ENCODE results near the gene PLCL1.

The PLCL1 gene

DNA sequence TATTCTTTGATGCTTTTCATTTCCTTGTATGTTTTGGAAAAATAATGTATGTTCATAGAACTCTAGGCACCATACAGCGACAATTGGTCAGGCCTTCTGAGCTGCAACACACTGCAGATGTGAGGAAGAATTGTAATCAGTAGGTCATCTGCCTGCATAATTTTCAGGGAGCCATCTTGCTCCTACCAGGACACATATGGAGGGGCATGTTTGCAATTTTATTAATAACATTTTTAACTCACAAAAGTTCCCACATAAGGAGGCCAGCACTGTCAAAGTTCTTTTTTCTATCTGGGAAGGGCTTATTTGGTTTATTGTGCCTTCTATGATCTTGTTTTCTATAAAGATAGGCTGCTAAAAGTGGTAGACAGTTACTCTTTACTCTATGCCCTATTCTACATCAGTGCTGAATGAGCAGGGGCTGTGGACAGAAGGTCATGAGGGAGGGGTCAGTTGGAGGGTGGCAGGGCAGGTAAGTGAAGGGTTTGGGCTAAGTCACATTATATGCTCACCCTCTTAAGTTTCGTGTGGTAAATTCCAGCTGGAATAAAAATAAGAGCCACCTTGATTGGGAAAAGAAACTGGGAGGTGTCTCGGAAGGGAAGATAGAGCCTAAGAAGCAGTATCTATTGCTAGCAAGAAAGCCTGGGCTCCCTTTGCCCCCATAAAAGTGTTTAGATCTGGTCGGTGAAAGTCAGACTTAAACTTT, 126.3 kb downstream of the PLCL1 start:
- no peak for DNase-seq

DNA sequence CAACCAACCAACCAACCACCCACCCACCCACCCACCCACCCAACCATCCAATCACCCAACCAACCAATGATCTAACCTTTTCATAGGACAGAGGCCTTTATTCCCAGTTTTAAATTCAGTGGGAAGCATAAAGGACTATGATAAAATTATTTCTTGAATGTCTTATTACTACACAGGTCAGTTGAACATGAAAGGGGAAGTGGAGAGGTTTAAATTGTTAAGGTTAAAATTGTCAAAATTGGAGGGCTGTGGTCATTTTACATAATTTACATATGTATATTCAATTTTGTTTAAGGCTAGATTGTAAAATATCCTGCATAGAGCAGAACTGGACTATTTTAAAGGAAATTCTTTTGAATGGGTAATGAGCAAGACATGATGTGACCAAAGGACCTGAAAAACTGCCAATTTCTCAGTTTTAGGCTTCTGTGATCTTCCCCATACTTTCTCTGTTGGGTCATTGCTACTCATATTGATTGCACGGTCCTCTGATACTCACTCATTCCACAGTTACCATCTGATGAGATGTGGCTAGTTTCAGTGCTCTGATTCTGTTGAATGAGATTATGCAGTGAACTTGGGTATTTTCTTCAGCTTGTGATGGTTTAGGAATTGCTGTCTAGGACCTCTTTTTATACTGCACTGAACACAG, 127.4 kb downstream of the PLCL1 start:
- no peak for DNase-seq

DNA sequence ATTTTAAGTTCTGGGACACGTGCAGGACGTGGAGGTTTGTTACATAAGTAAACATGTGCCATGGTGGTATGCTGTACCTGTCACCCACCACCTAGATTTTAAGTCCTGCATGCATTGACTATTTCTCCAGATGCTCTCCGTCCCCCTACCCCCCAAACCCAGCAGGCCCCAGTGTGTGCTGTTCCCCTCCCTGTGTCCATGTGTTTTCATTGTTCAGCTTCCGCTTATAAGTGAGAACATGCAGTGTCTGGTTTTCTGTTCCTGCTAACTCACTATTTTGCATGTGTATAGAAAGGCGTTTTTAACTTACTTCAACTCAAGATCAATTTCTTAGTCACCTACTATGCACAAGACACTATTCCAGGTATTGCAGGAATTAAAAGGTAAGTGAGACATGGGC, 128.0 kb downstream of the PLCL1 start:
- DNase-seq = no peak

DNA sequence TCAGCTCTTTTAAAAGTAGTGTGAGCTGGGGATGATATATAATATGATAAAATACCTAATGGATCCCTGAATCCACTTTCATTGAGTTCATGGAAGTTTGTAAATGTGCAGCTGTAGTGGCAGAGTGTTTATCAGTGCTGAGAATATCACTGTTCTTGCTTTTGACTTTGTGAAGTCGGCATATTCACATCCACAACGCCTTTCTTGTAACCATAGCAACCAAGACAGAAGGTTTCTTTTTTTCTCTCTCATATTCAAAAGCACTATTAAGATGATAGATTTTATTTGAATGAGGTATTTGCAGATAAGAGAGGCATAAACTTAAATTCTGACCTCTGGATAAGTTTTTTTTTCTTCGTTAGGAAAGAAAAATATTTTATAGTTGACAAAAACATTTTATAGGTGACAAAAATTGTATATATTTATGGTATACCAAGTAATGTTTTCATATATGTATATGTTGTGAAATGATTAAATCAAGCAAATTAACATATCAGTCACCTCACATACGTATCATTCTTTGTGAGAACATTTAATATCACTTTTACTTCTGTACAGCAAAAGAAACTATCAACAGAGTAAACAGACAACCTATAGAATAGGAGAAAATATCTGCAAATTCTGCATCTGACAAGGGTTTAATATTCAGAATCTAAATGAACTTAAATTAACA, 130.0 kb downstream of the PLCL1 start:
- no peak for DNase-seq

DNA sequence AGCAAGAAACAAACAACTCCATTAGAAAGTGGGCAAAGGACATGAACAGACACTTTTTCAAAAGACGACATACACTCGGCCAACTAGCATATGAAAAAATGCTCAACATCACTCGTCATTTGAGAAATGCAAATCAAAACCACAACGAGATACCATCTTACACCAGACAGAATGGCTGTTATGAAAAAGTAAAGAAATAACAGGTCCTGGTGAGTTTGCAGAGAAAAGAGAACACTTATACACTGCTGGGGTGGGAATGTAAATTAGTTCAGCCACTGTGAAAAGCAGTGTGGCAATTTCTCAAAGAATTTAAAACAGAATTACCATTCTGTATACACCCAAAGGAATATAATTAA, 130.5 kb downstream of the PLCL1 start:
- no peak for DNase-seq

DNA sequence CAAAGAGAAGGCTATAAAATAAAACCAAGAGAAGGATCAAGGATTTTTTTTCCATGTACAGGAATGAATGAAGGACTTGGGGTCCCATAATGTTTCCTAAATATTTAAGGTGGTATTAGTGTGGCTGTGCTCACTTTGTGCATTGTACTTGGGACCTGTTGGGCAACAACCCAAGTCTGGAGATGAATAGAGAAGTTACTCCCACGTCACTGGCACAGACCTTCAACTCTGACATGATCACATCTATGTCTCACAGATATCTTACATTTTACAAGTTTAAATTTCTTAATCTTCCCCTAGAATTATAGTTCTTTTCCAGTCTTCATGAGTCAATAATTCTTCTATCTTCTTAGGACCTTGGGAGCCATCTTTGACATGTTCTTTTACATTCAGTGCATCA, 133.4 kb downstream of the PLCL1 start:
- no peak for DNase-seq

DNA sequence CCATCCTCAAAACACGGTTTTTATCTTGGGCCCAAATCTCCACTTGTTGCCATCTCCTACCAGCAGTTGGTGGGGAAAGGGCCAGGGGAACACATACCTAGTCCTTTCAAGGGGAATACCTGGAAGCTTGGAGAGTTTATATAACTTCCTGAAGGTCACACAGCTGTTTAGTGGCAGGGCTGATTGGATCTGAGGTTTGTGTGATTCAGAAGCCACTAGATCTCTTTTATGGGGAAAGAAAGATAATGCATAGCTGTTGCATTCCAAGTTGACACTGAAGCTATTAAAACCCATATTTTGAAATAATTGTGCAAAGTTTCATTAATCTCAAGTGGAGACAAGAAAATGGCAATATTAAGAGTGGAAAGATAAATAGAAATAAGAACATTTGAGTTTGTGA, 134.2 kb downstream of the PLCL1 start:
- no peak for DNase-seq

DNA sequence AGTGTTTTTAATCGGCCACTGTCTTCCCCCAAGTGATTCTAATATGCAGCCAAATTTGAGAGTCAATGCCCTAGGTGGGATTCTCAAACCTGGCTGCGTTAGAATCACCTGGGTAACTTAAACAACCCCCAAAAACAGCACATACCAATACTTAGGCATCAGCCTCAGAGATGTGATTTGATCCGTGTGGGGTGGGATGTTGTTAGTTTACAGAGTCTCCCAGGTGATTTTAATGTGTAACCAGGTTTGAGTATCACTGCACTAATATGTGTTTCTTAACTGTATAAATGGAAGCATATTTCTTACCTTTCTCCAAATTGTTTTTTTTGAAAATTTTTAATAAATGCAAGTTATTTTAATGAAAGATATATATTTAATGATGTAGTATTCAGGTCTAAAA, 135.4 kb downstream of the PLCL1 start:
- no peak for DNase-seq

DNA sequence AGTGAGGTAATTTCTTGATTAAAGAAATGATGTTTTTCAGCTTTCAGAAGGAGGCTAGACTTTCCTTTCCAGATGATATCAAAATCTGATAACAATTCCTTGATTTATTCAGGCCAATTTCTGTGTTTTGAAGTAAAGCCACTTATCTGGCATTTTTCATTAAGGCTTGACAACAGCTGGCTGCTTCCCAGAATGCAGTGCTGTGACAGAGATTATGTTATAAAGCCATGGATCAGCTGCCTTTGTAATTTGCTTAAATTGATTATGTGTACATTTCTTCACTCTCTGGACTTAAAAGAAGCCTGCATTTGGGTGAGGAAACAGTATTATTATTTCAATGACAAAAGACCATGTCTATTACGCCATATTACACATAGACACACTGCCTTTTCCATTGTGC, 136.0 kb downstream of the PLCL1 start:
- DNase-seq = no peak

DNA sequence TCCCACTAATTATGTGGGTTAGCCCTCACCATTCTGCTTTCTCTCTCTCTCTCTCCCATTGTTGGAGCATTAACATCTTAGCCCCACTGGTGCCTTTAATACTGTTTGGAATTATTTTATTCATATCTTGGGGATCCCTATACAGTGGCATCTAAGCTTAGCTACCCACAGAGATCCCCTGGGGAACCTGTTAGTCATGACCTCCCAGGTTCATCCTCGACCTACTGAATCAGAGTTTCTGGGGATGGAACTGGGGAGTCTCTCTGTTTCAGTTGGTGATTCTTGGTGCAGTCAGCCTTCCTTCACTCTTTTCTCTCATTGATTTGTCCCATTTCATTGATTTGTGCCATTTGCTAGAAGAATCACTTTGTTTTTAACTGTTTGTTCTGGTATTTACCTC, 137.3 kb downstream of the PLCL1 start:
- no peak for DNase-seq

DNA sequence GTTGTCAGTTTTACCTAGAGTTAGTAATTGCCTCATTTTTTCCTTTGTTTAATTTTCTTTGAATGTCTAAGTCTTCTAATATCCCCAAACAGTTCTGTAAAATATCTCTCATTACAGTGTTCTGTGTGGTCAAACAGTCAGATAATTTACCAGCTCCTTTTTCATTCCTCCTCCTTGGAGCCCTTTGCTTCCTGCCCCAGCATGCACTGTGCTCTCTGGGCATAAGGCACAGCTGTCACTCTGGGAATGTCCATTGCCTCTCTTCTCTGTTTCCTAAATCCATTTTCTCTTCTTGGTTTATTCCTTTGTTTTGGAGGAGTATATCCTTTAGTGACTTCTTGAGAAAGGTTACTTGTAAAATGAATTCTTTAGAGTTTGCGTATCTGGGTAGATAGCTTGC, 139.3 kb downstream of the PLCL1 start:
- DNase-seq = no peak

DNA sequence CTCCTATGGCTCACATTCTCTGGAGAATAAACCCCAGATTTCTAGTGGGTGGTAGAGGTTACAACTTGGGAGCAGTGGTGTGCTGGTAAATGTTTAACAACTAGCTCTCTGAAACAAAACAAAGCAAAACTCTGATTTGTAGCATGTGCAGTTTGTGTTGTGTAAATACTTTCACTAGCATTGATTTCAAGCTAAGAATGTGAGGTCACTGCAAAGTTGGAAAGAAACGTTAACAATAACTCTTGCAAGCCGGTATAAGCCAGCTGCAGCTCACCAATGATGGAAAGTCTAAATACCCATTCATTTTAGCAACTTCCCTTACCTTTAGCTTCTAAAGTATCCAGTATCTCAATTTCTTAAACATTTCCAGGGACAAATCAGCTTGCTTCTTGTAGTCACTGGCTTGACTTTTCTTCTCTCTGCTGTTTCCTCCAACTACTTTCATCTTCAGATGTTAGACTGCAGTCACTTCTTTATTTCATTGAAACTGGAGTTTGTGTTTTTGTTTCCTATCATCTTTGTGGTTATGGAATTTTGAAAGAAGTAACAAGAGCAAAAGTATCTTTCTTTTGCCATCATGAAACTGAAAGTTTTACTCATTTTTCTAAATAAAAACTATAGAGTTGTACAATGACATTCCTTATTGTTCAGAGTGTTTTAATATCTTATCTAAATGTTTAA, 140.2 kb downstream of the PLCL1 start:
- DNase-seq = no peak

DNA sequence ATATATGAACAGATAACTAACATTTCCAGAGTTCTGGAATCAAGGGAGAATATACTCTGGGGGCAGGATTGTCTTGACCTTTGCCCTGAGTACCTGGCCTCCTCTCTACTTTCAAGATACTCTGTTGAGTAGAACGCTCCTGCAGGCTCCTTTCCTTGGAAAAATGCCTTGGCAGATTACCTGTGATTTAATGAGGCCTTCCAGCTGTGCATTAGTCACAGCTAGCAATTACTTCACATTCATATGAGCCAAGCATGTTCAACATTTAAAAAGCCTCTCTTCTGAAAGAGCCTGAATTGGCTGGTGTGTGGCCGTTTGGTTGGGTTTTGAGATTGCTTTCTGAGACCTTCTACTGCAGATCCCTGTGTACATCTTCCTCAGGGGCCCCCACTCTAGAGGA, 142.2 kb downstream of the PLCL1 start:
- DNase-seq = no peak

DNA sequence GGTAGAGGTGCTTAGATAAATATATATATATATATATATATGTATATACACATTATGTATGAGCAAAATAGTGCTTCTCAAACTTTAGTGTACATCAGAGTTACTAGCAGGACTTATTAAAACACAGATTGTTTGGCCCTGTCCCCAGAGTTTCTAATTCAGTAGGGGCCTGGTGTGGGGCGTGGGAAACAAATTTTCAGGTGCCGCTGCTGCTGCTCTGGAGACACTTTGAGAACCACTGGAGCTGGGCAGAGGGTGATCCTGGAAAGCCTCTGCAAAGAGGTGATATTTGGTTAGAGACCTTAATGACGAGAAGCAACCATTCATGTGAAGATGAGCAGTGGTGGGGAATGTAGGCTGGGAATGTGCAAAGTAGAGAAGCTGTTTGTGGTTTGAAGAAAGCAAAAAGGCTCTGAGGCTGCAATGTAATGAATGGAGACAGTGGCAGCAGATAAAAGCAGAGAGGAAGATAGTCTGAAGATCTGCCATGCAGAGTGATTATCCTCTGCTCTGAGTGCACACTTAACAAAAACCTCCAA, 142.9 kb downstream of the PLCL1 start:
- no peak for DNase-seq

DNA sequence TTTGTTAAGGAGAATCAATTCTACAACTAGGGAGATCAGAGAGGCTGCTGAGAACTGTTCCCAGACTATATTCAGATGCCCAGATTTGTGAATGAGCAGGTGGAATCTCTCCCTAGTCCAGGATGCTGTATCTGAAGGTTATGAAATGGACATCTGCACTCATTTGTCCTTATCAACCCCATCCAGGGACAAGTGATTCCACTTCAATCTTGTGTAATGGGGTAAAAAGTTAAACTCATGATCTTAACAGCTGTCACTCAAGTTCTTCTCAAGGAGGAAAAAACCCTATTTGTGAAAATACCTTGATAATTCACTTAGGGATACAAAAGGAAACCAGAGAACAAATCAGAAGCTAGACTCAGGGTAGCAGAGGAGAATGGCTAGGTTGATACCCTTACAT, 144.8 kb downstream of the PLCL1 start:
- DNase-seq = no peak

DNA sequence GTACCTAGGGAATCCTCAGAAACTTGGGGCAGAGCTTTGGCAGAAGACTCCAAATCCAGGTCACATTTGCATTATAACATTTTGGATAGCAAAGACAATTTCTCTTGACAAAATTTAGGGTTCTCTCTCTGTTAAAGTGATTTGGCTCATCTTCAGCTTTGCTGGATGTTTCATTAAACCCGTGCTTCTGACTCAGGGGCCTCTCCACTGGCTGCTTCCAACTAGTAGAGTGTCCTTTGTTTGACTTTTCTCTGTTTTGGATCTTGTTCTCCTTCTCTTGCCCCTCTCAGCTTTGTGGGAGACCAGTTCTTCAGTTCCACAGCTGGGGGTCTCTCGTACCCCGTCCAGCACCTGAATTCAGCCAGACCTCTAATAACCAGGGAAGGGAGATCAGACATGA, 145.6 kb downstream of the PLCL1 start:
- no peak for DNase-seq

DNA sequence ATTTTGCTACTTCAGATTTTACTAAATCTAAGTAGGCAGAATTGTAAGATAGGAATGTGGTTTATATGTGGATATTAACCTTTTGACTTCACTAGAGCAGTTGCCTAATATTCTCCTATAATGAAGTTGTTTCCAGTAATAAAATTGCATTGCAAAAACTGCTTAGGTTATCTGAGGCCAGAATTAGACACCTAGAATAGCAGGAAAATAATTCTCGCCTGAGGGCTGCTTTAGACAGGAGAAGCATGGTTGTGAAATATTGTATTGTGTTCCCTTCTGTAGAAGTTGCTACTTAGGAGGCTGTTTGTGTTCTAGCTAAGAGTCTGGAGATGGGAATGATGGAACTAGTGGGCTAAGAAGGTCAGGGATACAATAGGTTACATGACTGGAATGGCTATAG, 146.3 kb downstream of the PLCL1 start:
- no peak for DNase-seq

DNA sequence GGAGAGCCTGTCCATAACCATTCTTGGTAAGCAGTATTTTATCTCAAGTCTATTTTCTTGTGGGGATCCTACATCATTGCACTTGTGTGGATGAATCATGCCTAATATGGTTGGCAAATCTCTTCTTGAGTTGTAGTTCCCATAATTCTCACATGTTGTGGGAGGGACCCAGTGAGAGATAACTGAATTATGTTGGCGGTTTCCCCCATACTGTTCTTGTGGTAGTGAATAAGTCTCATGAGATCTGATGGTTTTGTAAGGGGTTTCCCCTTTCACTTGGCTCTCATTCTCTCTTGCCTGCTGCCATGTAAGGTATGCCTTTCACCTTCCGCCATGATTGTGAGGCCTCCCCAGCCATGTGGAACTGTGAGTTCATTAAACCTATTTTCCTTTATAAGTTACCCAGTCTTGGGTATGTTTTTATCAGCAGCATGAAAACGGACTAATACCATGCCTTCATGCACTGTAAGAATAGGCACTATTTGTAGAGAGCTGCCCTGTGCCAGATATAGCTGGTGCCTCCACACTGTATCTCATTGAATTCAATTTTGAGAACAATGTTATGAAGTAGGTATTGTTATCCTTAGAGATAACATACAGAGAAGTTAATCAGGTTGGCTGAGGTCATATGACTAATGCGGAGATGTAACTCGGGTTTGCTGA, 148.3 kb downstream of the PLCL1 start:
- DNase-seq = no peak

DNA sequence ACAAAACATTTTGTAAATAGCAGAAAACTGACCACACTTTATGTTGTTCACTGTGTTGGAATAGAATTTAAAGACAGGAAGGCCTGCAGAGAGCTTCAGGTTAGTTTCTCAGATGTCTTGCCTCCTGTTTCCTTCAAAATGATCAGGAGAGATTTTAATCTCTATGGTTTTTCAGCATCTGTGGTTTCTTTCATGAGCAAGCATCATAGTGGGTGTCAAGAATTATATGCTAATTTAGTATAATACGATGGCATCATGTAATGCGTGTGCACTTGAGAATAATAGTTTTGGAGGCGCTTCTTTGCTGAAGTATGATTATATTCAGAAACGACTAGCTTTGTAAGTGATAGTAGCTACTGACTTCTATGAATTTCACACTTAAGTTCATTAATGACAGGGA, 149.9 kb downstream of the PLCL1 start:
- DNase-seq = no peak

DNA sequence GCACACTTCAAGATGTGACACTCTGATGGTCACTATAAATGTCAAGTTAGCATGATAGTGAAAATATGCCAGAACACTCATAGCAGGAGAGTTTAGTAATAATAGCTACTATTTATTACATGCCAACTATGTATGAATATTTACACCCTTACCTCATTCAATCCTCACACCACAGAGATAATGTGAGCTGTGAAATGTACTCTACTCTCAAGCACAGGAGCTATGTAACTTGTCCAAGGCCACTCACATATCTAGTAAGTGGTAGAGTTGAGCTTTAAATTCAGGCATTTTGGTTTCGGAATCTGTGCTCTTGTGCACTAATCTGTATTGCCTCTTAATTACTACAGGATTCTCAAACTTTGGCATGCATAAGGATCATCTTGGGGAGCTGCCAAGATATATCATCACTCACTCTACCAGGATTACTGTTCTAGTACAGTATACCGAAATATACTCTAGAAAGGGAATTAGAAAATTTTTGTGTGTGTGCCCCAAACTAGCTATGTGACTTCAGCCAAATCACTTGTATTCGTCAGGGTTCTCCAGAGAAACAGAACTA, 154.3 kb downstream of the PLCL1 start:
- DNase-seq = no peak

DNA sequence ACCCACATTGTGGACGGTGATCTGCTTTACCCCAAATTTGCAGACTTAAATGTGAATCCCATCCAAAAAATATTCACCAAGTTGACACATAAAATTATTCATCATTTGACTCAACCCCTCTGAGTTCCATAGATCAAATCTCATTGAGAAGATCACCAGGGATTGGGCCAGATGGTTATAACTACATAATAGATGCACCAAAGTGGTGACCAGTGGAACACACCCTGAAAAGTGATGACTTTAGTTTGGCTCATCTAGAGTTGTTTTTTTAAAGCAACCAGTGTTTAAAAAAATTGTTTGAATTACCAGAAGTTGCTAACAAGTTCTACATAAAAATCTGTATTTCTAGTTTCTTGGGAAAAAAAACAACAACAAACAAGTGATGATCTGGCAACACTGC, 155.0 kb downstream of the PLCL1 start:
- DNase-seq = no peak

DNA sequence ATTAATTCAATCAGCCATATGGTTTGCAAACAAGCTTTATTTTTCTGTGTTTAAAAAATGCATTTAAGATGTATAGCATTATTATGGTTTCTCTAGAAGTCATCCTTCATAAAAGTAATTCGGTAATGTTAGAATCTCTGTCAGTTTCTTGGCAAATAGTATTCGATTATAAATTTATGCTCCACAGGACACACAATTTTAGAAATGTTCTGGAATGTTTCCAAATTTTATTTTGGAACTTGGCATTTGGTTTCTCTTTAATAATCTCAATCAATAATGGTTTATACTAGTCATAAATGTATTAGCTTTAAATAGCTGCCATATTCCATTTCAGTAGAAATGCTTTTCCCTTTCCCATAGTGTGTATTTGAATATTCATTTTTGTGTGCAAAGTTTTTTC, 156.4 kb downstream of the PLCL1 start:
- no peak for DNase-seq

DNA sequence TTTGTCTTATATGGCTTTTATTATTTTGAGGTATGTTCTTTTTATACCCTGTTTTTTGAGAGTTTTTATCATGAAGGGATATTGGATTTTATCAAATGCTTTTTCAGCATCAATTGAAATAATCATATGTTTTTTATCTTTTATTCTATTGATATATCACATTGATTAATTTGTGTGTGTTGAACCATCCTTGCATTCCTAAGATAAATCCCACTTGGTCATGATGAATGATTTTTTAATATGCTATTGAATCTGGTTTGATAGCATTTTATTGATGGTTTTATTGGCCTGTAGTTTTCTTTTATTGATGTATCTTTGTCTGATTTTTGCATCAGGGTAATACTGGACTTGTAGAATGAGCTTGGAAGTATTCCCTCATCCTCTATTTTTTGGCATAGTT, 160.3 kb downstream of the PLCL1 start:
- no peak for DNase-seq
